HuH-7.5 (cell line): ENCODE data around the gene MTG1.
A peak's percentile ranks its signal among the peaks of the same experiment; 100 is the strongest.
"Not testable (repeated sequence)": the region's sequence is repeated elsewhere in the genome, so short reads cannot be mapped to it uniquely, and the experiment has no call there.

Experiments used
- DNase-seq: peaks from one replicate; pipeline ENCODE4 v3.0.0; 2011; ENCODE audit warnings: low spot score

MTG1 gene

DNA sequence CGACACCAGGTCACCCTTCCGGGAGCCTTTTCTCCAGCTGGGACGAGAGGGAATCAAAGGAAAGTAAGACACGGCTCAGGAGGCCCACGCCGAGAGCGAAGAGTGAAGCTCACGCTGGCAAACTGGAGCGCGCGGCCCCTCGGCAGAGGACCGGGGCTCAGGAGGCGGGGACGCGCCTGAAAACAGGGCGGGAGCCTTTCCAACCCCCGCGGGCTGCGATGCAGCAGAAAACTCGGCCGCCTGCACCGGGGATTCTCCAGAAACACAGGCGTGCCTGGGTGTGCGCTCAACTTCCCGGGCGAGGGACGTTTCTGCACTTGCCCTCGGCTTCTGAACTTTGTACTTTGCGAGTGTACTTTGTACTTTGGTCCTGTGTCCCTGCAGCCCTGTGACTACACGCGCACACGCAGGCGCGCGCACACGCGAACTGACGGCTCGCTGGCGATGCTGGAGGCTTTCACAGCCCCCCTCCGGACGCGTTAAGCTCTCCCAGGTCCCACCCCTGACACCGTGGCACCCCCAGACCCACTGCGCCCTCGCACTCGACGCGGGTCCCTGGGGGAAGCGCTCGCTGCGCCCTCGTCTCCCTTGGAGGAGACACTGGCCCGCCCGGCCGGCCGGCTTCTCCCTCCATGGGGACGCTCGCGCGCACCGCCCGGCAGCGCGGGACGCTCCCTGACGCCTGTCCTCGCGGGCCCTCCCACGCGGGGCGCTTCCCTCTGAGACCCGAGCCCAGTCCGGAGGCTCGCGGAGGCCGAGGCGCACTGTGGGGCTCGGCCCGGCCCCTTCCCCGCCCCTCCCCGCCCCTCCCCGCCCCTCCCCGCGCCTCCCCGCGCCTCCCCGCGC is 15.5 kb upstream of the MTG1 start:
- peak; percentile 75 for DNase-seq

DNA sequence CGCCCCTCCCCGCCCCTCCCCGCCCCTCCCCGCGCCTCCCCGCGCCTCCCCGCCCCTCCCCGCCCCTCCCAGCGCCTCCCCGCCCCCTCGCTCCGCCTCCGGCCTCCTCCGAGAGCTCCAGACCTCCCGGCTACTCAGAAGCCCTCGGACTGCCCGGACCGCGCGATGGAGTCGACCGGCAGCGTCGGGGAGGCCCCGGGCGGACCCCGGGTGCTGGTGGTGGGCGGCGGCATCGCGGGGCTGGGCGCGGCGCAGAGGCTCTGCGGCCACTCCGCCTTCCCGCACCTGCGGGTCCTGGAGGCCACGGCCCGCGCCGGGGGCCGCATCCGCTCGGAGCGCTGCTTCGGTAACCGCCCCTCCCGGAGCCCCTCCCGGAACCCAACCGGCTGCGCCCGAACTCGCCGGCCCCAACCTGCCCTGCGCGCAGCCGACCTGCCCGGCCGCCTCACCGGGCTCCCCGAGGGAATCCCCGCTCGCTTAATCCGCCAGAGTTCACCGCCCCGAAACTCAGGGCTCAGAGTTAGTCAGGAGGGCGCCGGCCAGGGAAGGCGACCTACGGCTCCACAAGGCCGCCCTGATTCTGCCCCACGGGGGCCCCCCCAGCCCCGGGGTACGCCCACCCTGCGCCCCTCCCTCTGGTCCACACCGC is 14.7 kb upstream of the MTG1 start, which contains the start of gene PAOX:
Gene PAOX, plus strand, starts transcription at position 111 of the 649 bp plus-strand sequence. Its CDS starts 55 bp downstream, at position 166.
- peak; percentile 85 for DNase-seq

DNA sequence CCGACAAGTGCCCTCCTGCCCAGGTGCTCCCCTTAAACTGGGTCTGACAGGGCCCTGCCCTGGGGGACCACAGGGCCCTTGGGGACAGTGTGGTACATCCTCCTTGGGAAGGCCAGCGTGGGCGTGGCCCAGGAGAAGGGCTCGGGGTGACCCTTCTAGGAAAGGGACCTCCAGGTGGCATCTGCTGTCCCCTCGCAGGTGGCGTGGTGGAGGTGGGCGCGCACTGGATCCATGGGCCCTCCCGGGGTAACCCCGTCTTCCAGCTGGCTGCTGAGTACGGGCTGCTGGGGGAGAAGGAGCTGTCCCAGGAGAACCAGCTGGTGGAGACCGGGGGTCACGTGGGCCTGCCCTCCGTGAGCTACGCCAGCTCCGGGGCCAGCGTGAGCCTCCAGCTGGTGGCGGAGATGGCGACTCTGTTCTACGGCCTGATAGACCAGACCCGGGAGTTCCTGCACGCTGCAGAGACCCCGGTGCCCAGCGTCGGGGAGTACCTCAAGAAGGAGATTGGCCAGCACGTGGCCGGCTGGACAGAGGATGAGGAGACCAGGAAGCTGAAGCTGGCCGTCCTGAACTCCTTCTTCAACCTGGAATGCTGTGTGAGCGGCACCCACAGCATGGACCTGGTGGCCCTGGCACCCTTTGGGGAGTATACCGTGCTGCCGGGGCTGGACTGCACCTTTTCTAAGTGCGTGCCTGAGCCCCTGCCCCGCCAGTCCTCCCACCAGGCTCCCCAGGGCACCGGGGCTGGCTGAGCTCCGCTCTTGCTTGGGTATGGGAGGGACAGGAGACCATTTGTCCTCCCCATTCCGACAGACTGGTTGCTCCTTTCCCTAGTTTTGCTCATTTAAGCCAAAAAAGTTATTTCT is 13.9 kb upstream of the MTG1 start:
- no peak for DNase-seq

DNA sequence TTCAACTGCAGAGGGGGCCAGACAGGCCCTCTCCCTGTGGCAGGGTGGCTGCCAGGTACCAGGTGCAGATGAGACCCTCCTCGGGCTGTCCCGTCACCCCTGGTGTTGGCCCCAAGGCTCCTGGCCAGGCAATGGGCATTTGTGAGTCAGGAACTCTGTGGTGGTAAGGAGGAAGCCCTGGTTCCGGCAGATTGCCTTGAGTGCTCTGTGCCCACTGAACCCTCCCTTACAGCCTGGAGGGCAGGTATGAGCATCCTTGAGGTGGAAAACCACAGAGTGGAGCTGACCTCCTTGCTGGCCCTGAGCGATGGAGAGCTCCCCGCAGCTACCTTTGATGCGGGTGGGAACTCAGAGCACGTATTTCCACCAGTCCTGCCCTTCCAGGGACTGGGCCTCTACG is 12.9 kb upstream of the MTG1 start:
- DNase-seq = no peak

DNA sequence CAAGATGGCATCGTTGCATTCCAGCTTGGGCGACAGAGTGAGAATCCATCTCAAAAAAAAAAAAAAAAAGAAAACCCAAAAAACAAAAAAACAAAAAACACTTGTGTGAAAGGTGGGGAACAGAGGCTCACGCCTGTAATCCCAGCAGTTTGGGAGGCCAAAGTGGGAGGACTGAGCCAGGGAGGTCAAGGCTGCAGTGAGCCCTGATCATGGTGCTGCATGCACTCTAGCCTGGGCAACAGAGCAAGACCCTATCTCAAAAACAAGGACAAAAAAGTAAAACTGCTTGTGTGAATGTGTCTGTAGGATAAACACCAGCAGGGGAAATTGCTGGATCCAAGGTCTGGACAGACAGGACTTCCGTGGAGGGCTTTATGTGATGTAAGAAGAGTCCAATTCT is 10.4 kb upstream of the MTG1 start:
- no peak for DNase-seq

DNA sequence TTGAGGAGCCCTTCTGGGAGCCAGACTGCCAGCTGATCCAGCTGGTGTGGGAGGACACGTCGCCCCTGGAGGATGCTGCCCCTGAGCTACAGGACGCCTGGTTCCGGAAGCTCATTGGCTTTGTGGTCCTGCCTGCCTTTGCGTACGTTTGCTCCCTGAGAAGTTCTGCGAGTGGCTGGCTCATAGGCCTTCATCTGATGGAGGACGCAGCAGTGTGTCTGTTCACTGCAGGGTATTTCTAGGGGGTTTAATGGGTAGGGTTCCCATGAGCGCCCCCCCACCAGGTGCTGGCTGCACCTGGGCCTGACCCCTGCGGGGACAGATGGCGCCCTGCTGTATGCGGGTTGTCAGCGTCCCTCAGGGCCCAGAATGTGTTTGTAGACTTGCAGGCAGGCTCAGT is 9.9 kb upstream of the MTG1 start:
- no peak for DNase-seq

DNA sequence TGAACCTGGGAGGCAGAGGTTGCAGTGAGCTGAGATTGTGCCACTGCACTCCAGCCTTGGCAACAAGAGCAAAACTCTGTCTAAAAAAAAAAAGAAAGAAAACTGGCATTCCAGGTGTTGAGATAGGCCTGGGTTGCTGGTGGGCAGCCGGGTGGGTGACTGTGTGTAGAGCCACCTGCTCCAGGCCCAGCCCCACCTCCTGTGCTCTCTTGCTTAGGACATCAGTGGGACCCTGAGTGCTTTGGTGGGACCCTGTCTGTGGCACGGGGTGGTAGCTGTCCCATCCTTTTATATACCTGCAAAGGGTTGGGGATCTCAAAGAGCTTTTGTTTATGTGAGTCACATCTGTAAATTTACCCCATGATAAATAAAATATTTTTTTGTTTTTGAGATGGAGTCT is 8.7 kb upstream of the MTG1 start:
- DNase-seq = no peak

DNA sequence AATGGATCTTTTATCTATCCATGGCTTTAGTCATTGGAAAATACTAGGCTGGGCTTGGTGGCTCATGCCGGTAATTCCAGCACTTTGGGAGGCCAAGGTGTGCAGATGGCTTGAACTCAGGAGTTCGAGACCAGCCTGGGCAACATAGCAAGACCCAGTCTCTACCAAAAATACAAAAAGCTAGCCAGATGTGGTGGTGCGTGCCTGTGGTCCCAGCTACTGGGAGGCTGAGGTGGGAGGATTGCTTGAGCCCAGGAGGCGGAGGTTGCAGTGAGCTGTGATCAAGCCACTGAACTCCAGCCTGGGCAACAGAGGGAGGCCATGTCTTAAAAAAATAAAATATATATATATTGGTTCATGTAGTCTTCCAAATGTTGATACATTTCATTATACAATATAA is 7.0 kb upstream of the MTG1 start:
- DNase-seq = not testable (repeated sequence)

DNA sequence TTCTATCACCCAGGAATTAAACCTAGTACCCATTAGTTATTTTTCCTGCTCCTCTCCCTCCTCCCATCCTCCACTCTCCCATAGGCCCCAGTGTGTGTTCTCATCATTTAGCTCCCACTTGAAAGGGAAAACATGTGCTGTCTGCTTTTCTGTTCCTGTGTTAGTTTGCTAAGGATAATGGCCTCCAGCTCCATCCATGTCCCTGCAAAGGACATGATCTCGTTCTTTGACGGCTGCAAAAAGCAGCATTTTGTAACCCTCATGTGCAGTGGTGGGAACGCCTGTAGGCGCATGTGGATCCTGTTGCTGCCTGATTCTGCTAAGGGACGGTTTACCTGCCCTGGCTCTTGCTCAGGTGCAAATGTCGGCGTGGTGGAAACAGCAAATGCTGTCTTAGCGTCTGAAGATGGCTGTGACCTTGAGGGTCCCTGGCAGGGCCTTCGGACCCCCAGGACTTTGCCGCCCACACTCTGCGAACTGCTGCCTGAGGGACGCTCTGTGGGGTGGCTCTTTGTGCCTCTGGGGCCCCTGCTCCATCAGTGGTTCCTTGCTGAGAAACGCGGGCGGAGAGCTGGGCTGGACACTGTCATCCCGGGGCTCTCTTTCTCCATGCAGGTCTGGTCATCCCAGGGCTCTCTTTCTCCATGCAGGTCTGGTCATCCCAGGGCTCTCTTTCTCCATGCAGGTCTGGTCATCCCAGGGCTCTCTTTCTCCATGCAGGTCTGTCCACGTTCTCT is 5.6 kb upstream of the MTG1 start:
- no peak for DNase-seq

DNA sequence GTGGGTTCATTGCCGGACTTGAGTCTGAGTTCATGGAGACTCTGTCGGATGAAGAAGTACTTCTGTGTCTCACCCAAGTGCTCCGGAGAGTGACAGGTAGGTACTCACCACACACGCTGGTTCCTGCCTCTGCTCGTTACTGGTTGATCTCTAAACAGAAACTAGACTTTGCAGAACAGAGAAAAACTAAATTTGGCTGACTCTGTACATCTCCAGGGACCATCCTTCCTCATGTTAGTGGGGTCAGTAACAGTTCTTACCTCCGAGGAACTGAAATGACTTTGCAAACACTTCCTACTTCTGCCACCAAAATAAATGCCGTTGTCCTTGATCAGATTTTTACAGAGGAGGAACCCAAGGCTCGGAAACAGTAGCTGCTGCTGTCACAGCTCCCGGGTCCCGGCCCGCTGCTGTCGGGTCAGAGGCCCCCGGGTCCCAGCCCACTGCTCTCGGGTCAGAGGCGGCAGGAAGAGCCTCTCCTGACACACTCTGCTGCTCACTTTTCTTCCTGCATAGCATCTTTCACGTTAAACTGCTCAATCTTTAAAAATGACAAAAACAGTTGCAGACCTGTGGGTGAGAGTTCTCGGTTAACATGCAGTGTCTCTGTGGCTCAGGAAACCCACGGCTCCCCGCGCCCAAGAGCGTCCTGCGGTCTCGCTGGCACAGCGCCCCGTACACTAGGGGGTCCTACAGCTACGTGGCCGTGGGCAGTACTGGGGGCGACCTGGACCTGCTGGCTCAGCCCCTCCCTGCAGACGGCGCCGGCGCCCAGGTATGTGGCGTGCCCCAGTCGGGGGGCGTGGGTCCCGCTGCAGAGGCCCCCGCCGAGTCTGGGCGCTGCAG is 4.8 kb upstream of the MTG1 start:
- no peak for DNase-seq

DNA sequence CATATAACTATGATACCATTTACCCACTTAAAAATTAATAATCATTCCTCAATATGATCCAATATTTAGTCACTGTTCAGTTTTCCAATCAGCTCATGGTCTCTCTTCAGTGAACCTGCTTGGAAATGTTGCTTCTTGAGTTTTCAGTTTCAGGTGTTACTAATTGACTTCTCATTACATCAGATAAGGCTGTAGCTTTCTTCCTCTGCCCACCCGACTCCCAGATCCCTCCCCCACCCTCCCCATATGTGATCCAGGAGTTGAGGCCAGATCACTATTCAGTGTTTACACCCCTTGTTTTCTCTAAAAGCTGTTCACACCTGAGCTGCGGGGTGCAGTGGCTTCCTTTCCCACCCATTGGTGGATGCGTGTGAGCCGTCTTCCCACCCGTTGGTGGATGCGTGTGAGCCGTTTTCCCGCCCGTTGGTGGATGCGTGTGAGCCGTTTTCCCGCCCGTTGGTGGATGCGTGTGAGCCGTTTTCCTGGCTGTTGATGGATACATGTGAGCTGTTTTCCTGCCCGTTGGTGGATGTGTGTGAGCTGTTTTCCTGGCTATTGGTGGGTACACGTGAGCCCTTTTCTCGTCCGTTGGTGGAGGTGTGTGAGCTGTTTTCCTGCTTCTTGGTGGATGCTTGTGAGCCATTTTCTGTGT is 3.2 kb upstream of the MTG1 start:
- DNase-seq = no peak

DNA sequence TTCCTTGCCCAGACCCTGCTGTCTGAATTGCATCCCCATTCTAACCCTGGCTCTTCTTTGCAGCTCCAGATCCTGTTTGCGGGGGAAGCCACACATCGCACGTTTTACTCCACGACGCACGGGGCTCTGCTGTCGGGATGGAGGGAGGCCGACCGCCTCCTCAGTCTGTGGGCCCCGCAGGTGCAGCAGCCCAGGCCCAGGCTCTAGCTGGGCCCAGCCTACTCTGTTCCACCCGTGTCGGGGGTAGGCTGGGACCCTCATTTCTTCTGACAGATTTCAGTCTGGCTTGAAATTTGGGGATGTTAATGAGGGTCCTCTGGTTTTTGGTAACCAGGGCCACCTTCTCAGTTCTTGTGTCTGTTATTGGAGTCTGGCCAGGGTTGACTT is 2.7 kb upstream of the MTG1 start:
- no peak for DNase-seq

DNA sequence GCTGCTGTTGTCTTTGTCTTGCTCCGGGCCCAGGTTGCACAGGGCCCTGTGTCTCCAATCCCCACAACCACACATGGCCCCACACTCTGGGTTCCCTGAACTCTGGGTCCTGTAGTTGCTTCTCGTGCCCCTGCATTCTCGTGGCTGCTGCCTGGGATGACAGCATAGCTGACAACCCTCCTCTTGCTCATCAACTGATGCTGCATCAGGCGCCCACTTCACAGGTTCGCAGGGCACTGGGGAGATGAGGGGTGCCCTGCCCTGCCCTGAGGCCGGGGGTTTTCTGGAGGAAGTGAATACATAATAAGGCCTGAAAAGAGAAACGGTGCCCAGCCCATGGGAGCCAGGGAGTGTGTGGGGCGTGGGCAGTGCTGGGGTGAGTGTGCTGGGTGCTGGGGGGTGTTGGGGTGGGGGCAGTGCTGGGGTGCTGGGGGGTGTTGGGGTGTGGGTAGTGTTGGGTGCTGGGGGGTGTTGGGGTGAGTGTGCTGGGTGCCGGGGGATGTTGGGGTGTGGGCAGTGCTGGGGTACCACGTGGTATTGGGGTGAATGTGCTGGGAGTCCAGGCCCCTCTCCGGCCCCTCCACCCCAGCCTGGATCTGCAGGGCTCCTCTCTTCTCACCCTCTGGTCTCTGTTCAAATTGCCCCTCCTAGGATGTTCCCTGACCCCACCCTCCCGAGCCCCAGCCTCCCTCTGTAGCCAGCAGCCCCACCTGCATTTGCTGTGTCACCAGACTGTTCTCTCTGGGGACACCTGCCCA is 2.0 kb upstream of the MTG1 start:
- no peak for DNase-seq

DNA sequence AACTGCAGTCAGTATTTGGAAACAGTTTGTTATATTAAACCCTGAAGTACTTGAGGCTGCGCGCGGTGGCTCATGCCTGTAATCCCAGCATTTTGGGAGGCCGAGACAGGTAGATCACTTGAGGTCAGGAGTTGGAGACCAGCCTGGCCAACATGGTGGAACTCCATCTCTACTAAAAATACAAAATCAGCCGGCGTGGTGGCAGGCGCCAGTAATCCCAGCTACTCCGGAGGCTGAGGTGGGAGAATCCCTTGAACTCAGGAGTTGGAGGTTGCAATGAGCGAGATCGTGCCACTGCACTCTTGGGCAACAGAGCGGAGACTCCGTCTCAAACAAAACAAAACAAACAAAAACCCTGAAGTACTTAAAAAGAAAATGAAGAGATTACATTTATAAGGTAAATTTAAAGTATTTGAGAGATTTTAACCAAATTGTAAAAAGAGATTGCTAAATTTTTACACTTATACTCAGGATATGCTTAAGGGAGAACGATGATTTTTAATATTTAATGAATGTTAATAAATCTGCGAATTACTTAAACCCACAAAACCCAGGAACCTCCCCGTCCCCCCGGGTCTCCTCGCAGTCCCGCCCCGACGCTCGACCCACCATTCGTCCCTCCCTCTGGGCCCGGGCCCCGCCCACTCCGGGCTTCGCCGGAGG is 425 bp upstream of the MTG1 start:
- no peak for DNase-seq

DNA sequence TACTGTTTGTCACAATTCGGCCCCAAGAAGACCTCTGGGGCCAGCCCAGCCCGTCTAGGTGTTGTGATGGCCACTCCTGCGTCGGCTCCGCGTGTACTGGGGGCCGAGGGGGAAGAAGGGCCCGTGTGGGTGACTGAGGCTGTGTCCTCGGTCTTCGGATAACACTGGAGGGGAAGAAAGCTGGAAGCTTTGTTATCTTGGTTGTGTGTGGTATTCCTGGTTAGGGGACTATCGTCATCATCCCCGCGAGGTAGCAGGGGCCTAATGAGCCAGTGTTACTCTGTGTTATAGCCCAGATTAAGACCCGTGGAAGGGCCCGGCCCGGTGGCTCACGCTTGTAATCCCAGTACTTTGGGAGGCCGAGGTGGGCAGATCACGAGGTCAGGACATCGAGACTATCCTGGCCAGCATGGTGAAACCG is 854 bp downstream of the MTG1 start:
- no peak for DNase-seq

DNA sequence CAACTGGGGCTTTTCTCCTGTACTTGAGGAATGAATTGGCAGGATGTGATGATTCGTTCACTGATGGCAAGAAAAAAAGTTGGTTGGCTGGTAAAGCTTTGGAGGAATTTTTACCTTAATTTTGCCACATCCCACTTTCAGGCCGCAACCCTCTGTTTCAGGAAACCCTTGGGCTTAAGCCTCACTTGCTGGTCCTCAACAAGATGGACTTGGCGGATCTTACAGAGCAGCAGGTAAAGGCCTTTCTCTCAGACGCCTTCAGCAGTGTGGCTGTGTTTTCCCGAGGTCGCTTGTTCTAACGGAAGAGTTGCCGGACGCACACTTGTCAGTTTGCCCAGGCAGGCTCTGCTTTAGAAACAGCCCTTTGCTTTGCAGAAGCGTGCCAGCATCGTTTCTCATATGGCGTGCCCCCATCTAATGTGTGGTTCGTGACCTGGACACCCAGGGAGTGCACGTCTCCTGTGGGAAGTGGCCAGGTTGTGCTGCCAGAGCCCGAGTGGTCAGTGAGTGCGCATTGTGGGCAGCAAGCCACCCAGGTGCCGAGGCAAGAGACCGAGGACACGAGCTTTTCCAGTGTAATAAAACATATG is 2.2 kb downstream of the MTG1 start:
- DNase-seq = no peak

DNA sequence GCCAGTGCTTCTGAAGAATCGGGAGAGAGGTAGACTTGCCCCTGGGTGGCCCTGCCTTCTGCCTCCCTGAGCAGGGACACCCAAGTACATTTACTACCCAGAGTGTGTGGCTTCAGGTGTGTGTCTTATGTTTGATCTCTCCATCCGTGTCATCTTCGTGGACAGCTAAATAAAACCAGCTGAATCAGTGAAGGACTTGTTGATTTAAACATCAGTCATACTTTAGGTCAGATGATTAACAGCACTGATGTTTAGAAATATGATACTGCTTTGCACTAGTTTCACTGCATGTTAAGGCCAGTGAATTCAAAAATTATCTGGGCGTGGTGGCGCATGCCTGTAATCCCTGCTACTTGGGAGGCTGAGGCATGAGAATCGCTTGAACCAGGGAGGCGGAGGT is 4.0 kb downstream of the MTG1 start:
- DNase-seq = no peak

DNA sequence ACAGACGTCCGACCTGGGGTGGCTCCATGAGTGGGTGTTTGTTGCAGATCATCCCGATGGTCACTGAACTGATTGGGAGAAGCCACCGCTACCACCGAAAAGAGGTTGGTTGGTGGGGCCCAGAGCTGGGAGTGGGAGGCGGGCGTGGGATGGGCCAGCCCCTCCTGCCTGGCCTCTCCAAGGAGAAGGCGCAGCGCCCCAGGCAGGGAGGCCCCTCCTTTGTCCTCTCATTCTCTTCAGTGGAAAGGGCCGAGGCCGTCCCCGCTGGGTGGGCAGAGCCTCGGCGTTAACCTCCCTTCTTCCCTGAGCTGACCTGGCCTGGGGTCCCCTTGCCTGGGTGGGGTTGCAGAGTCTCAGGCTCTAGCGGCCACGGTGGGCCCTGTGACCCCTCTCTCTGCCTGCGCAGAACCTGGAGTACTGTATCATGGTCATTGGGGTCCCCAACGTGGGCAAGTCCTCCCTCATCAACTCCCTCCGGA is 5.2 kb downstream of the MTG1 start:
- DNase-seq = no peak
